ENCODE results near the gene COG5.

Gene COG5

DNA sequence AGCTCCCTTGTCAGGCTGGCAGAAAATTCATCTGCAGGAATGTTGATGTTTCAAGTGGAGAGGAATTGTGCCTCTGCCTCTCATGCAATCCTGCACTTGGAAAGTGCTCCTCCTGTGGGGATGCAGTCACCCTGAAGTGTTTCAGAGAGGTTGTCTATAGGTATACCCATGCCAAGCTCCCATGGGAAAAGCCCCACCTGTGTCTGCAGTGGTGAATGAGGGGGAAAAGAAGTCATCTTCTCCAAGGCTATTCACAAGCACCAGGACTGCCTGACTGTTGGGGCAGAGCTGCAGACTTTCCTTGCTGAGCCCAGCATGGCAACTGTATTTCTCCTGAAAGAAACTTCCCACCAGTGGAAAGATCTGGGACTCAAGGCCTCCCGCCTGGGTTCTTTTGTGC is 58.4 kb downstream of the COG5 start:
- ChIA-PET POLR2A (no interaction called here), CTCF (interaction anchor here (0.6 kb wide), 1 partner anchor 29 kb away, joined by 3 read pairs; no protein-coding TSS in a partner anchor)
- no peaks in the 10 kb centered on the region for H3K9me3 ChIP-seq (ENCODE audit: control insufficient read depth, insufficient read depth, low read depth, low read length)
- no peak overlapping the region for H3K27ac ChIP-seq (ENCODE audit: extremely low read depth, low read depth, low read length)
- H3K36me3 ChIP-seq (ENCODE audit: control insufficient read depth in 2 of 2, insufficient read depth in 1 of 2, low read length in 2 of 2), result no peaks in the 10 kb centered on the region
- H3K4me1 ChIP-seq (ENCODE audit: control insufficient read depth, insufficient read depth, low read length), result peaks cover 19% of the 10 kb centered on the region
- TF ChIP-seq ZNF140 (tag by site-specific recombination; IDR thresholded peaks at IDR 0.05), result no peak
- TF ChIP-seq ZNF555 (tag by site-specific recombination; conservative IDR thresholded peaks at IDR 0.05), result no peak
- TF ChIP-seq ZNF610 (tag by site-specific recombination; IDR thresholded peaks at IDR 0.05; ENCODE audit: borderline replicate concordance), result no peak
- no peak overlapping the region for H3K4me3 ChIP-seq (ENCODE audit: low read depth, low read length)

DNA sequence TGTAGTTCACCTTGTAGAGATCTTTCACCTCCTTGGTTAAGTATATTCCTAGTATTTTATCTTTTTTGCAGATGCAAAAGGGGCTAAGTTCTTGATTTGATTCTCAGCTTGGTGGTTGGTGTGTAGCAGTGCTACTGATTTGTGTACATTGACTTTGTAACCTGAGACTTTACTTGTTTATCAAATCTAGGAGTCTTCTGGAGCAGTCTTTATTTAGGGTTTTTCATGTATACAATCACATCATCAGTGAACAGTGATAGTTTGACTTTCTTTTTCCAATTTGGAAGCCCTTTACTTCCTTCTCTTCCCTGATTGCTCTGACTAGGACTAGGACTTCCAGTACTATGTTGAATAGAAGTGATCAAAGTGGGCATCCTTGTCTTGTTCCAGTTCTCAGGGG is 60.0 kb downstream of the COG5 start:
- Histone ChIP-seq H3K4me3 (ENCODE audit: low read depth, low read length) (no peak overlapping the region), H3K27ac (ENCODE audit: extremely low read depth, low read depth, low read length) (no peak overlapping the region), H3K4me1 (ENCODE audit: control insufficient read depth, insufficient read depth, low read length) (peaks cover 19% of the 10 kb centered on the region), H3K9me3 (ENCODE audit: control insufficient read depth, insufficient read depth, low read depth, low read length) (no peaks in the 10 kb centered on the region), H3K36me3 (ENCODE audit: control insufficient read depth in 2 of 2, insufficient read depth in 1 of 2, low read length in 2 of 2) (no peaks in the 10 kb centered on the region)
- POLR2A ChIA-PET, result no interaction called here
- no peak for TF ChIP-seq ZNF561 (tag by site-specific recombination; IDR thresholded peaks at IDR 0.05; ENCODE audit: borderline replicate concordance)
- peak; percentile 33; the same call in 1 of the 2 replicates for TF ChIP-seq OSR2 (tag by site-specific recombination; IDR thresholded peaks at IDR 0.05)
- CTCF ChIA-PET, result no interaction called here

DNA sequence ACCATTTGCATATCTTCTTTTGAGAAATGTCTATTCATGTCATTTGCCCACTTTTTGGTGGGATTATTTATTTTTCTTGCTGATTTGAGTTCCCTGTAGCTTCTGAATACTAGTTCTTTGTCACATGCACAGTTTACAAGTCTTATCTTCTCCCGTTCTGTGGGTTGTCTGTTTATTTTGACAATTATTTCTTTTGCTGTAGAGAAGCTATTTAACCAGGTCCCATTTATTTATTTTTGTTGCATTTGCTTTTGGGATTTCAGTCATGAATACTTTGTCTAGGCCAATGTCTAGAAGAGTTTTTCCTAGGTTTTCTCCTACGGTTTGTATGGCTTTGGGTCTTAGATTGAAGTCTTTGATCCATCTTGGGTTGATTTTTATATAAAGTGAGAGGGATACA is 60.9 kb downstream of the COG5 start:
- TF ChIP-seq ZNF558 (tag by site-specific recombination; IDR thresholded peaks at IDR 0.05) (no peak), ZNF610 (tag by site-specific recombination; IDR thresholded peaks at IDR 0.05; ENCODE audit: borderline replicate concordance) (no peak), ZNF404 (tag by site-specific recombination; IDR thresholded peaks at IDR 0.05) (no peak), WT1 (tag by site-specific recombination; IDR thresholded peaks at IDR 0.05) (0 out of 2 replicates have a peak, but pooled peaks have one; percentile 11), ZNF416 (tag by site-specific recombination; IDR thresholded peaks at IDR 0.05) (no peak), ZNF211 (tag by site-specific recombination; IDR thresholded peaks at IDR 0.05; ENCODE audit: low read depth) (no peak), FEZF1 (tag by site-specific recombination; IDR thresholded peaks at IDR 0.05) (peak; percentile 60), ZNF2 (tag by site-specific recombination; IDR thresholded peaks at IDR 0.05) (no peak), SCRT2 (tag by site-specific recombination; IDR thresholded peaks at IDR 0.05) (no peak), ZFHX2 (tag by site-specific recombination; conservative IDR thresholded peaks at IDR 0.05) (0 out of 2 replicates have a peak, but pooled peaks have one; percentile 10), ZXDB (tag by site-specific recombination; IDR thresholded peaks at IDR 0.05) (peak; percentile 10; the same call in 1 of the 2 replicates), ZNF792 (tag by site-specific recombination; IDR thresholded peaks at IDR 0.05) (no peak), ZNF791 (tag by site-specific recombination; IDR thresholded peaks at IDR 0.05) (no peak)
- TF ChIP-seq, protein P1, sequence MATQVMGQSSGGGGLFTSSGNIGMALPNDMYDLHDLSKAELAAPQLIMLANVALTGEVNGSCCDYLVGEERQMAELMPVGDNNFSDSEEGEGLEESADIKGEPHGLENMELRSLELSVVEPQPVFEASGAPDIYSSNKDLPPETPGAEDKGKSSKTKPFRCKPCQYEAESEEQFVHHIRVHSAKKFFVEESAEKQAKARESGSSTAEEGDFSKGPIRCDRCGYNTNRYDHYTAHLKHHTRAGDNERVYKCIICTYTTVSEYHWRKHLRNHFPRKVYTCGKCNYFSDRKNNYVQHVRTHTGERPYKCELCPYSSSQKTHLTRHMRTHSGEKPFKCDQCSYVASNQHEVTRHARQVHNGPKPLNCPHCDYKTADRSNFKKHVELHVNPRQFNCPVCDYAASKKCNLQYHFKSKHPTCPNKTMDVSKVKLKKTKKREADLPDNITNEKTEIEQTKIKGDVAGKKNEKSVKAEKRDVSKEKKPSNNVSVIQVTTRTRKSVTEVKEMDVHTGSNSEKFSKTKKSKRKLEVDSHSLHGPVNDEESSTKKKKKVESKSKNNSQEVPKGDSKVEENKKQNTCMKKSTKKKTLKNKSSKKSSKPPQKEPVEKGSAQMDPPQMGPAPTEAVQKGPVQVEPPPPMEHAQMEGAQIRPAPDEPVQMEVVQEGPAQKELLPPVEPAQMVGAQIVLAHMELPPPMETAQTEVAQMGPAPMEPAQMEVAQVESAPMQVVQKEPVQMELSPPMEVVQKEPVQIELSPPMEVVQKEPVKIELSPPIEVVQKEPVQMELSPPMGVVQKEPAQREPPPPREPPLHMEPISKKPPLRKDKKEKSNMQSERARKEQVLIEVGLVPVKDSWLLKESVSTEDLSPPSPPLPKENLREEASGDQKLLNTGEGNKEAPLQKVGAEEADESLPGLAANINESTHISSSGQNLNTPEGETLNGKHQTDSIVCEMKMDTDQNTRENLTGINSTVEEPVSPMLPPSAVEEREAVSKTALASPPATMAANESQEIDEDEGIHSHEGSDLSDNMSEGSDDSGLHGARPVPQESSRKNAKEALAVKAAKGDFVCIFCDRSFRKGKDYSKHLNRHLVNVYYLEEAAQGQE (tag by site-specific recombination; IDR thresholded peaks at IDR 0.05), result no peak
- TF ChIP-seq, protein P2, sequence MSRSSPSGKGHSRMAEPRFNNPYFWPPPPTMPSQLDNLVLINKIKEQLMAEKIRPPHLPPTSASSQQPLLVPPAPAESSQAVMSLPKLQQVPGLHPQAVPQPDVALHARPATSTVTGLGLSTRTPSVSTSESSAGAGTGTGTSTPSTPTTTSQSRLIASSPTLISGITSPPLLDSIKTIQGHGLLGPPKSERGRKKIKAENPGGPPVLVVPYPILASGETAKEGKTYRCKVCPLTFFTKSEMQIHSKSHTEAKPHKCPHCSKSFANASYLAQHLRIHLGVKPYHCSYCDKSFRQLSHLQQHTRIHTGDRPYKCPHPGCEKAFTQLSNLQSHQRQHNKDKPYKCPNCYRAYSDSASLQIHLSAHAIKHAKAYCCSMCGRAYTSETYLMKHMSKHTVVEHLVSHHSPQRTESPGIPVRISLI (tag by site-specific recombination; IDR thresholded peaks at IDR 0.05), result no peak
- TF ChIP-seq, protein P3, sequence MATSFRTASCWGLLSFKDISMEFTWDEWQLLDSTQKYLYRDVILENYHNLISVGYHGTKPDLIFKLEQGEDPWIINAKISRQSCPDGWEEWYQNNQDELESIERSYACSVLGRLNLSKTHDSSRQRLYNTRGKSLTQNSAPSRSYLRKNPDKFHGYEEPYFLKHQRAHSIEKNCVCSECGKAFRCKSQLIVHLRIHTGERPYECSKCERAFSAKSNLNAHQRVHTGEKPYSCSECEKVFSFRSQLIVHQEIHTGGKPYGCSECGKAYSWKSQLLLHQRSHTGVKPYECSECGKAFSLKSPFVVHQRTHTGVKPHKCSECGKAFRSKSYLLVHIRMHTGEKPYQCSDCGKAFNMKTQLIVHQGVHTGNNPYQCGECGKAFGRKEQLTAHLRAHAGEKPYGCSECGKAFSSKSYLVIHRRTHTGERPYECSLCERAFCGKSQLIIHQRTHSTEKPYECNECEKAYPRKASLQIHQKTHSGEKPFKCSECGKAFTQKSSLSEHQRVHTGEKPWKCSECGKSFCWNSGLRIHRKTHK (tag by site-specific recombination; IDR thresholded peaks at IDR 0.05), result no peak
- TF ChIP-seq, protein P4, sequence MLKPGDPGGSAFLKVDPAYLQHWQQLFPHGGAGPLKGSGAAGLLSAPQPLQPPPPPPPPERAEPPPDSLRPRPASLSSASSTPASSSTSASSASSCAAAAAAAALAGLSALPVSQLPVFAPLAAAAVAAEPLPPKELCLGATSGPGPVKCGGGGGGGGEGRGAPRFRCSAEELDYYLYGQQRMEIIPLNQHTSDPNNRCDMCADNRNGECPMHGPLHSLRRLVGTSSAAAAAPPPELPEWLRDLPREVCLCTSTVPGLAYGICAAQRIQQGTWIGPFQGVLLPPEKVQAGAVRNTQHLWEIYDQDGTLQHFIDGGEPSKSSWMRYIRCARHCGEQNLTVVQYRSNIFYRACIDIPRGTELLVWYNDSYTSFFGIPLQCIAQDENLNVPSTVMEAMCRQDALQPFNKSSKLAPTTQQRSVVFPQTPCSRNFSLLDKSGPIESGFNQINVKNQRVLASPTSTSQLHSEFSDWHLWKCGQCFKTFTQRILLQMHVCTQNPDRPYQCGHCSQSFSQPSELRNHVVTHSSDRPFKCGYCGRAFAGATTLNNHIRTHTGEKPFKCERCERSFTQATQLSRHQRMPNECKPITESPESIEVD (tag by site-specific recombination; IDR thresholded peaks at IDR 0.05), result peak; percentile 63
- Histone ChIP-seq H3K36me3 (ENCODE audit: control insufficient read depth in 2 of 2, insufficient read depth in 1 of 2, low read length in 2 of 2) (no peaks in the 10 kb centered on the region), H3K4me3 (ENCODE audit: low read depth, low read length) (no peak overlapping the region), H3K27ac (ENCODE audit: extremely low read depth, low read depth, low read length) (no peak overlapping the region), H3K9me3 (ENCODE audit: control insufficient read depth, insufficient read depth, low read depth, low read length) (no peaks in the 10 kb centered on the region), H3K4me1 (ENCODE audit: control insufficient read depth, insufficient read depth, low read length) (peaks cover 19% of the 10 kb centered on the region)
- CTCF ChIA-PET, result no interaction called here
- POLR2A ChIA-PET, result no interaction called here

All from HEK293 (cell line).